ENCODE data around the gene ARSK.

ARSK gene

DNA sequence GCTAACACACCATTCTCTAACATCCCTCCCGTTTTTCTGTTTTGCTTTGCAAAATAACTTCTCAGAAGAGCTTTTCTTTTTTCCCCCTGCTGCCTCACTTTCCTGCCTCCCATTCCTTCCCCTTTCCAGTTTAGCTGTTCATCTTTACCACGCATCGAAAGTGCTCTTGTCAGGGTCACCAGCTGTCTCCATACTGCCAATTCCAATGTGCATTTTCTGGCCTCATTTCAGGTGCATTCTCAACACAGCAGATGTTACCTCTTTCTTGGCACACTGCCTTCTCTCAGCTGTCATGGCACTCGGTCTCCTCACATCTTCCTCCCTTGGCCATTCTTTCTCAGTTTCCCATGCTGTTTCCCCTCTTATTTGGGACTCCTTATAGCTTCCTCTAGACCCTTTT lies 9.5 kb downstream of the ARSK start:
- no peak for DNase-seq

DNA sequence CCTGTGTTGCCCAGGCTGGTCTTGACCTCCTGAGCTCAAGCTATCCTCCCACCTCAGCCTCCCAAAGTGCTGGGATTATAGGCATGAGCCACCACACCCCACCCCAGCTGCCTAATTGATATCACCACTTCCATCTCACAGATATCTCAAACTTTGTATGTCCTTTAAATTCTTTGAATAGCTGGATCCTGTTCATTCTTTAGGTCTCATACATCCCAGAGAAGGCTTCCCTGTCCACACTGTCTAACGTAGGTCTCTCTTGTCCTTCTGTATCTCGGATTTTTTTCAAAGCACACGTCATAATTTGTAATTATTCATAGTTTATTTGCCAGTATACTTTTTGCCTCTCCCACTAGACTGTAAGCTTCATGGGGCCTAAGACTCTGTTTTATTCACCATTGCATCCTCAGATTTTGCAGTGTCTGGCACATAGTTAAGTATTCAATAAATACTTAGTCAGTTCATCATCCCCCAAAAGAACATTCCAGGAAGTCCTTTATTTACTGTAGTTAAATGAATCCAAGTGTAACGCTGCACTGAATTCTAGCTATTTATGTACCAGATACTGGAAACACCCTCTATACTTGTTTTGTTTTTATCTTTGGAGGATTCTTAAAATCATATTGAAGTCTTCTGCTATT lies 10.5 kb downstream of the ARSK start:
- DNase-seq = no peak

DNA sequence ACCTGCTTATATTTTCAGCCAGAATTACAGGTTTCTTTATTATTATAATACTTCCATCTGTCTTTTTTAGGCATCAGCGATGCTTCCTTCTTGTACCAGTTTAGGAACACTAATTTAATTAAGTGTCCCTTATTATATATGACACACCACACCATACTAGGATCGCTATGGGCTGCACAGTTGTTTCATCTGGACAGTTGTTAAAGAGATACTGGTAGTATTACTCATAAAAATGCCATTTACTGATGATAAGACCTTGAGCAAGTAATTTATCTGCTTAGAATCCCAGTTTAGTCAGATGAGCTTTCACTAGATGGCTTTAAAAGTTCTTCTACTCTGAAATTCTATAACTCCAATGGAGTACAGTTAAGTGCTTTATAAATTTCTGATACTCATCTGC lies 17.1 kb downstream of the ARSK start:
- no peak for DNase-seq

DNA sequence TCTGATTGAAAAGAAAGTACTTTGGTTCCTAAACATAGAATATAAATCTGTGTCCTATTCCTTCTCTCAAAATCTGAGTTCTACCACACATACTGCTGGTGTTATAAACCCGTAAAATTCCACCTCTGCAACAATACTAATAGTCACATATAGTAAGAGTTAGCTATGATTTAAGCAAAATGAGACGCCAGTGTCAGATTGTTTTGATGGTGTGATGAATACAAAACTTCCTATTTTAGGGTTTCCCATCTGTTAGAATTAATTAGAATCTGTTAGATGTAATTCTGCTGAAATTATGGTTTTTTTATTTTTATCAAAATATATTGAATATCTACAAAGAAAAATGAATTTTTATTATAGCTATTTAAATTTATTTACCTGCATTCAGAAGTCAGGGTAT lies 26.7 kb downstream of the ARSK start:
- DNase-seq = no peak

DNA sequence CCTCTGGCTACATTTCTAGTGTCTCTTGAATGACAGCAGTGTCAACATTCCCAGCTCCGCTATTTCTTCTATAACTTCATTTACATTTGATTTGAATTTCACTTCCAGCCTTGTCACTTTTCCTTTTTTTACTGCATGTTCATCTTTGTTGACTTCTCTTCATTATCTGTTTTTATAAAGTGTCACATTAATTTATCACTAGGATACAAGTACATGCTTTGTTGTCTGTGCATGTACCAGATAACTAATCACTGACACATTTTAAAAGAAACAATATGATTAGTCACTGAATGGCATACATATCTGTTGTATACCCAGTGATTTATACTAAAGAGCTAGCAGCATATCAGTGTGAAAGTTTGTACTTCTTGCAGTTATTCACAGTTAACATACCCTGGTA lies 29.1 kb downstream of the ARSK start:
- no peak for DNase-seq

DNA sequence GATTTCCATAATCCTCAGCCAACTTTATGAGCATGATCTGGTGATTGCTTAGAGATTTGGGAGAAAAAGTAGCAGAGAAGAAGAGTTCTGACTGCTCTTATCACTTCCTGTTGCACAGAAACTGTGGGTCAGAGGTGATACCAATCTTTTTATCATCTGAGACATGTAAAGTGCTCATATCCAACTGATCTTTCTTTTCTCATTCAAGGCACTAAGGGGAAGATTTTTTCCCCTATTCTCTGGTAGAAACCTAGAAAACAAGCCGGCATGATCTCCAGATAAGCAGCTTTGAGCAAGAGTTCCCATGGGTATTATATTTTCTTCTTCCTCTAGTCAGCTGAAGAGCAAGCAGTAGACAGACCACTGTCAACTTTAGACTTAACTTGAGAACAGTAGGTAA lies 36.0 kb downstream of the ARSK start:
- DNase-seq = no peak

DNA sequence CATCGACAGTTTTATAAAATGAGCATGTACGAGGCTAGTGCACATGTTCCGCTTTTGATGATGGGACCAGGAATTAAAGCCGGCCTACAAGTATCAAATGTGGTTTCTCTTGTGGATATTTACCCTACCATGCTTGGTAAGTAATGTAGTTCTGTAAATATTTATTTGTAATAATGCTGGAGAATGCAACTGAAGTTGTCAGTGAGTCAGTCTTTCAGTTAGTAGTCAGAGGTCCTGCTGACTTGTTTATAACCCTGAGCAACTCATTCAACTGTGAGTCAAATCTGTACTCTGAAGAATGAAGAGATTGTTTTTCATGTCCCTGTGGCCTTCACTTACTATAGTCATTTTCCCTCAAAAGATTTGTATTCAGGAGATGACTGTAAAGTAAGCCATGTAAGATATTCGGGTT lies 36.6 kb downstream of the ARSK start:
- peak; percentile 2 for DNase-seq

DNA sequence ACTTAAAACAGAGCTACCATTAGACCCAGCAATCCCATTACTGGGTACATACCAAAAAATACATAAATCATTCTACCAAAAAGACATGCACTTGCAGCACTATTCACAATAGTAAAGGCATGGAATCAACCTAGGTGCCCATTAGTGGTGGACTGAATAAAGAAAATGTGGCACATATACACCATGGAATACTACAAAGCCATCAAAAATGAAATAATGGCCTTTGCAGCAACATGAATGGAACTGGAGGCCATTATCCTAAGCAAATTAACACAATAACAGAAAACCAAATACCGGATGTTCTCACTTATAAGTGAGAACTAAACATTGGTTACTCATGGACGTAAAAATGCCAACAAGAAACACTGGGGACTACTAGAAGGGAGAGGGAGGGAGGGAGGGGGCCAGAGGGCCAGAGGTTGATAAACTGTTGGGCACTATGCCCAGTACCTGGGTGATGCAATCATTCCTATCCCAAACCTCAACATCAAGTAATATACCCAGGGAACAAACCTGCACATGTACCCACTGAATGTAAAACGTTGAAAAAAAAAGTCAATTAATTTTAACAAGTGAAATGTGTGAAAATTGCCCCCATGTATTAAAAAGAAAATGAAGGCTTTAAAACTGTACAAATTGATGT lies 40.5 kb downstream of the ARSK start:
- DNase-seq = no peak

DNA sequence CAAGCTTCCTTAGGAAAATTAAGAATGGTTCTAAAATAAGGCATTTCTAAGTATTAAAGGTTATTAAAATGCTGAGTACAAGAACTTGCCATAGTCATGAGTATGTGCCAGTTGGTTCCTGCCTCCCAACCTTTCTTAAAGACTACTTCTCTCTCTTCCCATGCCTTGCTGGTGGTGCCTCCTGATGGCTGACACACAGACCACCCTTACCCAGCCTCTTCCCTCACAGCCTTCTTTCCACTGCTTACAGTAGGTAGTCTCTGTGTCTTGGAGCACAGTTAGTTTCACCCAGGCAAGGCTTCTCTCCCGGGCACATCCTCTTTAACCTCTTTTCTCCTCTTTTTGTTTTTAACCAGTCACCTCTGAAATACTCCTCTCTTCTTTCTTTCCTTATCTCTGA lies 44.4 kb downstream of the ARSK start:
- DNase-seq = no peak

DNA sequence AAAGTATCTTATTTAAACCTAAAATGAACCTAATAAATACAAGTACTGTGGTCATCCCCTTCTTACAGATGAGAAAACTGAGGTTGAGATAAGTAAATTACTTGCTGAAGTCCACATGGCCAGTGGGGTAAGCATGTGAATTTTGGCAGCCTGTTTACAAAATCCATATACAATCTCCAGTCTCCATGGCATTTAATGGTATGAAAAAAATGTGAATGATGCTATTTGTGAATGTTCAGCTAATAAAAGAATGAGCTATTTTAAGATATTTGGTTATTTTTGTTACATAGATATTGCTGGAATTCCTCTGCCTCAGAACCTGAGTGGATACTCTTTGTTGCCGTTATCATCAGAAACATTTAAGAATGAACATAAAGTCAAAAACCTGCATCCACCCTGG lies 45.7 kb downstream of the ARSK start:
- DNase-seq = no peak

DNA sequence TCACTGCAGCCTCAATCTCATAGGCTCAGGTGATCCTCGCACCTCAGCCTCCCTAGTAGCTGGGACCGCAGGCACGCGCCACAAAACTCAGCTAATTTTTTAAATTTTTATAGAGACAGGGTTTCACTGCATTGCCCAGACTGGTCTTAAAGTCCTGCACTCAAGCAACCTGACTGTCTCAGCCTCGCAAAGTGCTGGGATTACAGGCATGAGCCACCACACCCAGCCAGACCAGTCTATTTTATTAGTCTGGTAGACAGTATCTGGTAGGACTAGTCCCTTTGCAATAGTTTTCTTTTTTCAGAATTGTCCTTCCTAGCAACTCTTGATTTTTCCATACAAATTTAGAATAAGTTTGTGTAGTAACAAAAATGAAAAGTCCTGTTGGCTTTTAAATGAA lies 50.9 kb downstream of the ARSK start:
- no peak for DNase-seq

DNA sequence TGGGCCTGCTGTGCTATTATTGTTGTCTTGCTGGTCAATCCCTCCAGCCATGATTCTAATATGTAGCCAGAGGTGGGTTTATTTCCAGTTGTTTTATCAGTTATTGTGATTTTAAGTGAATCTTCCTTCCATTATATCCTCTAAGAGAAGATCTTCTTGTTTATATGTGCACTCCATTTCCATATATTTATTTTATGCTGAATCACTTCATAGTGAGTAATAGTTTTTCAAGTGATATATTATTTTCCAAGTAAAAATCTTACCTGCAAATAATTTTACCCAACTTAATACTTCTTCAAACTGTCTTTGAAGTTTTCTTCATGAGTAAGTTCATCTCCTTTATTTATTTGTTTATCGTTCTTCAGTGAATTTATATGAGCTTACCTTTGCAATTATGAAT lies 51.5 kb downstream of the ARSK start:
- no peak for DNase-seq

DNA sequence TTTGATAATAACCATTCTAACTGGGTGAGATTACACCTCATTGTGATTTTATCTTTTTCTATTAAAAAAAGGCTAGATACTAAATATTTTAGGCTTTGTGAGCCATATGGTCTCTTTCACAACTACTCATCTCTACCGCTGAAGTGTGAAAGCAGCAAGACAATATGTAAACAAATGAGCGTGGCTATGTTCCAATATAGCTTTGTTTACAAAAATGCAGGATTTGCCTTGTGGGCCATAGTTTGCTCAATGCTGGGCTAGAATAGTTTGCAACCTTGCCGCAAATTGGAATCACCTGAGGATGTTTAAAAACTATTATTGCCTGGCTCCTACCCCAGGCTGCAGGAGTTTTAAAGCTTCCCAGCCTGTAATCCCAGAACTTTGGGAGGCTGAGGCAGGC lies 54.8 kb downstream of the ARSK start:
- DNase-seq = no peak

DNA sequence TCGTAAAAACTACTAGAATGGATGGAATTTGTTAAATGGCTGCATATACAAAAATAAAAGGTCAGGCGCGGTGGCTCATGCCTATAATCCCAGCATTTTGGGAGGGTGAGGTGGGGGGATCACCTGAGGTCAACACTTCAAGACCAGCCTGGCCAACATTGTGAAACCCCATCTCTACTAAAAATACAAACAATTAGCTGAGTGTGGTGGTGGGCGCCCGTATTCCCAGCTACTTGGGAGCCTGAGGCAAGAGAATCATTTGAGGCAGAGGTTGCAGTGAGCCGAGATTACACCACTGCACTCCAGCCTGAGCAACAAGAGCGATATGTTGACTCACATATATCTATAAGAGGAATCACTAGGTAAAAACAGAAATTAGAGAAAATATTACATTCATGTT lies 55.6 kb downstream of the ARSK start:
- no peak for DNase-seq

DNA sequence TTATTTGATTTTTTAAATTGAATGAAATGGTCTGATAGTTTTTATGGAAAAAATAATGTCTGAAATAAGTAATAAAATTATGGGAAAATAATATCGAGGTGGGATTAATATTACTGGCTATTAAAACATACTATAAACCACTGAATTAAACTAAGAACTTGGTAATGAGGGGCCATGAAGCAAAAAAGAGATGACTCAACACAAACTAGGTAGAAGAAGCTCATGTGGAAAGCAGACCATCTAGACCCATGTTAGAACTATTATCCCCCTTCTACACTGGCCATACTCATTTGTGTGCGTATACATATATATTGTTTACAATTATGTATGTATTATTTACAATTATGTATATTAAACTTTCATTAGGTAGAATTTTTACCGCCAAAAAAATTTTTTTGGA lies 56.5 kb downstream of the ARSK start:
- no peak for DNase-seq

DNA sequence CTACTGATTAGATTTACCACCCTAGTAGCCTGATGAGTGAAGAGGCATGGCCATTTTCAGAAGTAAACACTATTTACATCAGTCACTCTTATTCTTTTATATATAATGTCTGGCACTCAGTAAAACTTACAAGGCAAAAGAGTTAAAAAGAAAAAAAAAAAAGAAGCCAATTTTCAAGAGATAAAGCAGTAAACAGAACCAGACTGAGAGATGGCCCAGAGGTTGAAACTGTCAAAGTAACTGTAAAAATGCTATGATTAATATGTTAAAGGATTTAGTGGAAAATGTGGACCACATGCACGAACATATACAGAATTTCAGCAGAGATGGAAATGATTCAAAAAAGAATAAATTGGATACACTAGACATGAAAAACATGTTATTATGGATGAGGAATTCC lies 58.6 kb downstream of the ARSK start:
- no peak for DNase-seq

DNA sequence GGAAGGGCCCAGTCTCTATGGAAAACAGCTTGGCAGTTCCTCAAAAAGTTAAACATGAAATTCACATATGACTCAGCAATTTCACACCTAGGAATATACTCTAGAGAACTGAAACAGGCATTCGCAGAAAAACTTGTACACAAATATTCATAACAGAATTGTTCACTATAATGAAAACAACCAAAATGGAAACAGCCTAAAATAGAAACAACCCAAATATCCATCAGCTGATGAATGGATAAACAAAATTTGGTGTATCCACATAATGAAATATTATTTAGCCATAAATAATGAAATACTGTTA lies 60.2 kb downstream of the ARSK start:
- DNase-seq = no peak

DNA sequence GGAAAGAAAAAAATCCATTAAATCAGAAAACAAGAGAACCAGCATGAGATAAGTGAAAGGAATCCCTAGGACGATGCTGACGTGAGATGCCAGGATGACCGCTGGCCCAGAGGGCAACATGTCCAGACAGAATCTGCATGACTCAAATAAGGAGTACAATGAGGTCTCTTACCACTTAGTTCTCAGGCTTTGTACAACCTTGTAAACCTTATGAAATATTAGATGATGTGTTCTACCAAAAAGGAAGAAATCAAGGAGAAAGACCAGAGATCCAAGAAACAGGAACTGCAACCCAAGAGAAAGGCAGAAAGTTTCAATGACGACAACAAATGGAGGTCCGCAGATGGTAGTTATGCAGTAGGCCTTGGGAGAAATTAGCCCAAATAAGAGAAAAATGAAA lies 62.2 kb downstream of the ARSK start:
- no peak for DNase-seq

DNA sequence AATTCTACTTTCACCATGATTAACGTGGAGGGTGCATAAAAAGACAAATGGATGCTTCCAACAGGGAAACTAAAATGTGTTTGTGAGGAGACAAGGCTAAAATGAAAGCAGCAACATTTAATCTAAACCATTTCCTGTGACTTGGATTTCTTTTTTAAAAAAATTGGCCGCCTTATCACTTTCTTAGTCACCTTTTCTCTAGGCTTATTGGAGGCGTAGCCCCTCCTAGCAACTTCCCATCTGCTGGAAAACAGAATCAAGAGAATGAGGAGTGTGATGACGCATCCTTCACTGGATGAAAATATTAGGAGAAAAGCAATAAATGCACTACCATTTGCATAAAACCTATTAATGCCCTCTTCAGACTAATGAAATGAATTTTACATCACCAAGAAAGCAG lies 64.2 kb downstream of the ARSK start:
- no peak for DNase-seq

DNA sequence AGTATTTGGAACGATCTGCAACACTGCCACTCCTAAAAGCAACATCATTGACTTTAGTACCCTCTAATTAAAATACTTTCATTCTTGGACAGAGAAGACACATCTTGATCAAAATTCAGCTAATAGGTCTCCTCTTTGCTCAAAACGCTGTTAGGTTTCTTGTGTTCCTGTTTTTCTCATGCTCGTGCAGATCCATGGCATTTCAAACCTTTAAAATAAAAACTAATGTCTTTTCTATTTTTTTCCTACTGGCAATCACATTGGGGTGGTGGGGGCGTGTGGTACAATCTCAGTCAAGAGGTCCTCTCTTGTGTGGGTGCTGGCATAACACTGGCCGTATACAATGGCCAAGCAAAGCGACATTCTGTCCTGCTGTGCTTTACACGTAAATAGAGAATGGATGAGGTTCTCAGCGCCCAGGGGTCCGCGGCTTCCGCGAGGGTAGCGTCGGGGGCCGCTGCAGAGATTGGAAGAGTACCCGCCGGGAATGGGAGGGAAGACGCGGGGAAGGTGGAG lies 64.7 kb downstream of the ARSK start:
- DNase-seq = no peak

DNA sequence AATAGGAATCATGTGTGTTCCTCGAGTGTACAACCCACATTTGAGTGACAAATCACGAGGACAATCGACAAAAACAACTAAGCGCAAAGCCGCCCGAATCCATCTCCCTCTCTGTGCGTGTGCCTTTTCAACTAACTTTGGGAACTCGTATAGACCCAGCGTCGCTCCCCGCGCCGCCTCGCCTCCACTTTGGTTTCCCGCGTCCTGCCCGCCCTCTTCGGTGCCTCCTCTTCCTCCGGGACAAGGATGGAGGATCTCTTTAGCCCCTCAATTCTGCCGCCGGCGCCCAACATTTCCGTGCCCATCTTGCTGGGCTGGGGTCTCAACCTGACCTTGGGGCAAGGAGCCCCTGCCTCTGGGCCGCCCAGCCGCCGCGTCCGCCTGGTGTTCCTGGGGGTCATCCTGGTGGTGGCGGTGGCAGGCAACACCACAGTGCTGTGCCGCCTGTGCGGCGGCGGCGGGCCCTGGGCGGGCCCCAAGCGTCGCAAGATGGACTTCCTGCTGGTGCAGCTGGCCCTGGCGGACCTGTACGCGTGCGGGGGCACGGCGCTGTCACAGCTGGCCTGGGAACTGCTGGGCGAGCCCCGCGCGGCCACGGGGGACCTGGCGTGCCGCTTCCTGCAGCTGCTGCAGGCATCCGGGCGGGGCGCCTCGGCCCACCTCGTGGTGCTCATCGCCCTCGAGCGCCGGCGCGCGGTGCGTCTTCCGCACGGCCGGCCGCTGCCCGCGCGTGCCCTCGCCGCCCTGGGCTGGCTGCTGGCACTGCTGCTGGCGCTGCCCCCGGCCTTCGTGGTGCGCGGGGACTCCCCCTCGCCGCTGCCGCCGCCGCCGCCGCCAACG lies 65.3 kb downstream of the ARSK start, which contains the start of gene GPR150:
Gene GPR150, plus strand, starts transcription at position 58 of the 840 bp plus-strand sequence. Its CDS starts 189 bp downstream, at position 247.
- peak; percentile 41 for DNase-seq

DNA sequence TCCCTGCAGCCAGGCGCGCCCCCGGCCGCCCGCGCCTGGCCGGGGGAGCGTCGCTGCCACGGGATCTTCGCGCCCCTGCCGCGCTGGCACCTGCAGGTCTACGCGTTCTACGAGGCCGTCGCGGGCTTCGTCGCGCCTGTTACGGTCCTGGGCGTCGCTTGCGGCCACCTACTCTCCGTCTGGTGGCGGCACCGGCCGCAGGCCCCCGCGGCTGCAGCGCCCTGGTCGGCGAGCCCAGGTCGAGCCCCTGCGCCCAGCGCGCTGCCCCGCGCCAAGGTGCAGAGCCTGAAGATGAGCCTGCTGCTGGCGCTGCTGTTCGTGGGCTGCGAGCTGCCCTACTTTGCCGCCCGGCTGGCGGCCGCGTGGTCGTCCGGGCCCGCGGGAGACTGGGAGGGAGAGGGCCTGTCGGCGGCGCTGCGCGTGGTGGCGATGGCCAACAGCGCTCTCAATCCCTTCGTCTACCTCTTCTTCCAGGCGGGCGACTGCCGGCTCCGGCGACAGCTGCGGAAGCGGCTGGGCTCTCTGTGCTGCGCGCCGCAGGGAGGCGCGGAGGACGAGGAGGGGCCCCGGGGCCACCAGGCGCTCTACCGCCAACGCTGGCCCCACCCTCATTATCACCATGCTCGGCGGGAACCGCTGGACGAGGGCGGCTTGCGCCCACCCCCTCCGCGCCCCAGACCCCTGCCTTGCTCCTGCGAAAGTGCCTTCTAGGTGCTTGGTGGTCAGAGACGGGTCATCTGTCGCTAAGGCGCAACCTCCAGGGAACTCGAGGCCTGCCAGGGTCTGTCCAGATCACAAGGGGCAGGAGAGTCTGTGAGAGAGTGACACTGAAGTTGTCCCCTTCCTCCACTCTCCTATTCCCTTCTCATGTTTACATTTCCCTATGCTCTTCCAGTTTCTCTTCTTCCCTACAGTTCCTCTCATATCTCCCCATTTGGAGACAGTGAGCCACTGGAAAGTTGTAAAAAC lies 66.3 kb downstream of the ARSK start:
- DNase-seq = peak; percentile 41

Data from CD4-positive, alpha-beta T cell treated with Interleukin-4 for 4 hours (primary cell).